HEK293 (cell line): ENCODE data around the gene STUB1.
A peak's percentile ranks its signal among the peaks of the same experiment; 100 is the strongest.

Source experiments
- CTCF ChIA-PET: fragments of 350-600 bp; formaldehyde crosslinking; extraction: SDS; loops from one replicate; lab custom pipeline; 2021; ENCODE audit warnings: antibody characterized with exemption; lab: Yijun Ruan, JAX
- POLR2A ChIA-PET: fragments of 300-600 bp; formaldehyde crosslinking; extraction: SDS; loops from one replicate; lab custom pipeline; 2020; ENCODE audit warnings: antibody characterized with exemption, inconsistent platforms; lab: Yijun Ruan, JAX
- H3K27ac ChIP-seq: fragments of 200-500 bp; sonication (Bioruptor generic); 2 replicates; pipeline ENCODE4 v1.5.1; 2014; ENCODE audit warnings: low read depth, low read length, control low read depth, inconsistent platforms; ENCODE audit errors: extremely low read depth
- H3K36me3 ChIP-seq, 2 experiments: fragments of 200-500 bp in 1 of 2; sonication (Bioruptor generic) in 1 of 2; 1 replicate in 1 of 2; 2 replicates in 1 of 2; pipeline ENCODE4 v1.5.1; 2014 to 2017; ENCODE audit warnings: inconsistent platforms in 2 of 2, low read length in 2 of 2; ENCODE audit not compliant: control insufficient read depth in 2 of 2, insufficient read depth in 1 of 2
- H3K4me1 ChIP-seq: fragments of 200-500 bp; sonication (Bioruptor generic); 2 replicates; pipeline ENCODE4 v1.5.1; 2014; ENCODE audit warnings: mild to moderate bottlenecking, low read length, inconsistent platforms; ENCODE audit not compliant: control insufficient read depth, insufficient read depth
- H3K4me3 ChIP-seq: 2 replicates; pipeline ENCODE4 v1.5.1; 2011; ENCODE audit warnings: low read depth, mild to moderate bottlenecking, control low read depth, low read length, moderate library complexity
- H3K9me3 ChIP-seq: fragments of 200-500 bp; sonication (Bioruptor generic); 2 replicates; pipeline ENCODE4 v1.5.1; 2014; ENCODE audit warnings: low read depth, low read length, inconsistent platforms; ENCODE audit not compliant: control insufficient read depth, insufficient read depth
- BCL11B ChIP-seq: fragments of 450-650 bp; formaldehyde crosslinking; IDR thresholded peaks from 2 replicates; pipeline ENCODE4 v1.5.1; 2016; ENCODE audit warnings: low read depth, missing biosample characterization, missing genetic modification characterization
- GFI1B ChIP-seq: fragments of 450-650 bp; formaldehyde crosslinking; IDR thresholded peaks from 2 replicates; pipeline ENCODE4 v1.5.1; 2016; ENCODE audit warnings: missing biosample characterization, missing genetic modification characterization
- KLF9 ChIP-seq: fragments of 450-650 bp; formaldehyde crosslinking; IDR thresholded peaks from 2 replicates; pipeline ENCODE4 v1.5.1; 2016; ENCODE audit warnings: missing biosample characterization, missing genetic modification characterization, low read depth
- OVOL3 ChIP-seq: fragments of 450-650 bp; formaldehyde crosslinking; IDR thresholded peaks from 2 replicates; pipeline ENCODE4 v1.5.1; 2016; ENCODE audit warnings: missing biosample characterization, missing genetic modification characterization
- SCRT1 ChIP-seq: fragments of 450-650 bp; formaldehyde crosslinking; IDR thresholded peaks from 2 replicates; pipeline ENCODE4 v1.5.1; 2016; ENCODE audit warnings: missing biosample characterization, missing genetic modification characterization, borderline replicate concordance
- SCRT2 ChIP-seq: fragments of 450-650 bp; formaldehyde crosslinking; IDR thresholded peaks from 2 replicates; pipeline ENCODE4 v1.5.1; 2016; ENCODE audit warnings: missing biosample characterization, missing genetic modification characterization
- ZBTB21 ChIP-seq: fragments of 450-650 bp; formaldehyde crosslinking; IDR thresholded peaks from 2 replicates; pipeline ENCODE4 v1.5.1; 2017; ENCODE audit warnings: missing biosample characterization, missing genetic modification characterization
- ZBTB8A ChIP-seq: fragments of 450-650 bp; formaldehyde crosslinking; IDR thresholded peaks from 2 replicates; pipeline ENCODE4 v1.5.1; 2016; ENCODE audit warnings: missing biosample characterization, missing genetic modification characterization
- ZNF157 ChIP-seq: fragments of 450-650 bp; formaldehyde crosslinking; IDR thresholded peaks from 2 replicates; pipeline ENCODE4 v1.5.1; 2016; ENCODE audit warnings: missing biosample characterization, missing genetic modification characterization
- ZNF174 ChIP-seq: fragments of 450-650 bp; formaldehyde crosslinking; IDR thresholded peaks from 2 replicates; pipeline ENCODE4 v1.5.0; 2017; ENCODE audit warnings: missing biosample characterization, mild to moderate bottlenecking, missing genetic modification characterization
- ZNF2 ChIP-seq: fragments of 450-650 bp; formaldehyde crosslinking; IDR thresholded peaks from 2 replicates; pipeline ENCODE4 v1.5.1; 2016; ENCODE audit warnings: missing biosample characterization, missing genetic modification characterization
- ZNF600 ChIP-seq: fragments of 450-650 bp; formaldehyde crosslinking; IDR thresholded peaks from 2 replicates; pipeline ENCODE4 v1.5.1; 2016; ENCODE audit warnings: missing biosample characterization, missing genetic modification characterization
- ZNF76 ChIP-seq: fragments of 450-650 bp; formaldehyde crosslinking; IDR thresholded peaks from 2 replicates; pipeline ENCODE4; 2016; ENCODE audit warnings: low read depth, missing biosample characterization, missing genetic modification characterization, borderline replicate concordance
- ZNF776 ChIP-seq: fragments of 450-650 bp; formaldehyde crosslinking; IDR thresholded peaks from 2 replicates; pipeline ENCODE4 v1.5.0; 2017; ENCODE audit warnings: missing biosample characterization, missing genetic modification characterization, borderline replicate concordance
- ZNF837 ChIP-seq: fragments of 450-650 bp; formaldehyde crosslinking; IDR thresholded peaks from 2 replicates; pipeline ENCODE4 v1.5.1; 2016; ENCODE audit warnings: missing biosample characterization, missing genetic modification characterization
- ZXDB ChIP-seq: fragments of 450-650 bp; formaldehyde crosslinking; IDR thresholded peaks from 2 replicates; pipeline ENCODE4 v1.5.1; 2016; ENCODE audit warnings: missing biosample characterization, missing genetic modification characterization
- TF ChIP-seq, protein P1 (sequence below): sonication (generic); formaldehyde crosslinking; IDR thresholded peaks from 2 replicates; pipeline ENCODE4 v1.8.1; 2022; ENCODE audit warnings: mild to moderate bottlenecking, moderate library complexity, missing genetic modification reagents
- TF ChIP-seq, protein P2 (sequence below): fragments of 450-650 bp; formaldehyde crosslinking; IDR thresholded peaks from 2 replicates; pipeline ENCODE4 v1.5.1; 2017; ENCODE audit warnings: missing biosample characterization, missing genetic modification characterization
- TF ChIP-seq, protein P3 (sequence below): fragments of 450-650 bp; formaldehyde crosslinking; IDR thresholded peaks from 2 replicates; pipeline ENCODE4 v1.5.1; 2016; ENCODE audit warnings: missing biosample characterization, missing genetic modification characterization
- TF ChIP-seq, protein P4 (sequence below): fragments of 450-650 bp; formaldehyde crosslinking; IDR thresholded peaks from 2 replicates; pipeline ENCODE4 v1.5.1; 2016; ENCODE audit warnings: missing biosample characterization, missing genetic modification characterization
- TF ChIP-seq, protein P5 (sequence below): fragments of 450-650 bp; IDR thresholded peaks from 2 replicates; pipeline ENCODE4 v1.5.1; 2018; ENCODE audit warnings: missing biosample characterization, mild to moderate bottlenecking, missing genetic modification characterization

The STUB1 gene

DNA sequence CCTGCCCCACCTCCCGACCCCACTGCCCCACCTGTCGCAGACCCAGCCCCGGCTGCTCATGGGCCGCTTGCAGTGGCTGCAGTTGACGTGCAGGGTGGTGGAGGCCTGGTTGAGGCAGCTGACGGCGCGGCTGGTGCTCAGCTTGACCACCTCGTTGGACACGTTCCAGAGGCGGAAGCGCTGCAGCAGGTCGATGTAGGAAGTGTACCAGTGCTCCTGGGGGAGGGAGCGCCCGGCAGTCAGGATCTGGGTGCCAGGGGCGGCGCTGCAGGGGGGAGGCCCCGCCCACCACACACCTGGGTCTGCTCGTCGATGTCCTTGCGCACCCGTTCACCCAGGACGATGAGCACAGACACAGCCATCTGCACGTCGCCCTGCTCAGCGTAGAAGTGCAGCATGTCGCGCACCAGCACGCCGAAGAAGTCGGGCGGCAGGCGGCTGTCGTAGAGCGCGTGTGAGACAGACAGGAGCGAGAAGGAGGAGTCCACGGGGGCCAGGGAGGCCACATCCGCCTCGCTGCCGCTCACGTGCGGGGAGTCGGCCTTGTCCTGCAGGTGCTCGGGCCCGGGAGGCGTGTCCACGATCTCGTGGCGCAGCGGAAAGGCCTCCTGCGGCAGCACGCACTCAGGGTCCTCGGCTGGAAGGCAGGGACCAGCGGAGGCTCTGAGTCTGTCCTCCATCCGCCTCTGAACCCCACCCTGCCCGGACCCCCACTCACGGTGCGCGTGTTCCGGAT lies 4.9 kb downstream of the STUB1 start:
- H3K4me3 ChIP-seq, result no peak overlapping the region
- POLR2A ChIA-PET, result interaction anchor here (1.0 to 1.4 kb wide), 7 partner anchors 10 to 450 kb away, joined by 3 to 9 read pairs (median 4); partner anchors contain the start of genes CCDC78, FAM234A, HAGHL and RHBDL1
- peaks cover 9% of the 10 kb centered on the region; the same call in 1 of the 2 replicates for H3K4me1 ChIP-seq
- peaks cover 3 to 72% of the 10 kb centered on the region in 2 experiments; a peak in 1 of 3 replicates for H3K36me3 ChIP-seq
- CTCF ChIA-PET, result interaction anchor here (1.8 kb wide), 1 partner anchor 27 kb away, joined by 3 read pairs; no protein-coding TSS in a partner anchor
- H3K9me3 ChIP-seq, result no peaks in the 10 kb centered on the region
- TF ChIP-seq ZNF837 (tag by site-specific recombination) (0 out of 2 replicates have a peak, but pooled peaks have one; percentile 41), SCRT1 (tag by site-specific recombination) (peak; percentile 37; the same call in 1 of the 2 replicates), ZBTB21 (tag by site-specific recombination) (no peak), ZNF776 (tag by site-specific recombination) (no peak), SCRT2 (tag by site-specific recombination) (peak; percentile 93), KLF9 (tag by site-specific recombination) (peak; percentile 40), ZNF600 (tag by site-specific recombination) (peak; percentile 29; the same call in 1 of the 2 replicates), OVOL3 (no peak)
- TF ChIP-seq, protein P1, sequence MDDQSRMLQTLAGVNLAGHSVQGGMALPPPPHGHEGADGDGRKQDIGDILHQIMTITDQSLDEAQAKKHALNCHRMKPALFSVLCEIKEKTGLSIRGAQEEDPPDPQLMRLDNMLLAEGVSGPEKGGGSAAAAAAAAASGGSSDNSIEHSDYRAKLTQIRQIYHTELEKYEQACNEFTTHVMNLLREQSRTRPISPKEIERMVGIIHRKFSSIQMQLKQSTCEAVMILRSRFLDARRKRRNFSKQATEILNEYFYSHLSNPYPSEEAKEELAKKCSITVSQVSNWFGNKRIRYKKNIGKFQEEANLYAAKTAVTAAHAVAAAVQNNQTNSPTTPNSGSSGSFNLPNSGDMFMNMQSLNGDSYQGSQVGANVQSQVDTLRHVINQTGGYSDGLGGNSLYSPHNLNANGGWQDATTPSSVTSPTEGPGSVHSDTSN (CRISPR knock-in tag), result 0 out of 2 replicates have a peak, but pooled peaks have one; percentile 58
- TF ChIP-seq, protein P2, sequence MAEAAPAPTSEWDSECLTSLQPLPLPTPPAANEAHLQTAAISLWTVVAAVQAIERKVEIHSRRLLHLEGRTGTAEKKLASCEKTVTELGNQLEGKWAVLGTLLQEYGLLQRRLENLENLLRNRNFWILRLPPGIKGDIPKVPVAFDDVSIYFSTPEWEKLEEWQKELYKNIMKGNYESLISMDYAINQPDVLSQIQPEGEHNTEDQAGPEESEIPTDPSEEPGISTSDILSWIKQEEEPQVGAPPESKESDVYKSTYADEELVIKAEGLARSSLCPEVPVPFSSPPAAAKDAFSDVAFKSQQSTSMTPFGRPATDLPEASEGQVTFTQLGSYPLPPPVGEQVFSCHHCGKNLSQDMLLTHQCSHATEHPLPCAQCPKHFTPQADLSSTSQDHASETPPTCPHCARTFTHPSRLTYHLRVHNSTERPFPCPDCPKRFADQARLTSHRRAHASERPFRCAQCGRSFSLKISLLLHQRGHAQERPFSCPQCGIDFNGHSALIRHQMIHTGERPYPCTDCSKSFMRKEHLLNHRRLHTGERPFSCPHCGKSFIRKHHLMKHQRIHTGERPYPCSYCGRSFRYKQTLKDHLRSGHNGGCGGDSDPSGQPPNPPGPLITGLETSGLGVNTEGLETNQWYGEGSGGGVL (tag by site-specific recombination), result 0 out of 2 replicates have a peak, but pooled peaks have one; percentile 9
- no peak overlapping the region; the same call in 1 of the 2 replicates for H3K27ac ChIP-seq

DNA sequence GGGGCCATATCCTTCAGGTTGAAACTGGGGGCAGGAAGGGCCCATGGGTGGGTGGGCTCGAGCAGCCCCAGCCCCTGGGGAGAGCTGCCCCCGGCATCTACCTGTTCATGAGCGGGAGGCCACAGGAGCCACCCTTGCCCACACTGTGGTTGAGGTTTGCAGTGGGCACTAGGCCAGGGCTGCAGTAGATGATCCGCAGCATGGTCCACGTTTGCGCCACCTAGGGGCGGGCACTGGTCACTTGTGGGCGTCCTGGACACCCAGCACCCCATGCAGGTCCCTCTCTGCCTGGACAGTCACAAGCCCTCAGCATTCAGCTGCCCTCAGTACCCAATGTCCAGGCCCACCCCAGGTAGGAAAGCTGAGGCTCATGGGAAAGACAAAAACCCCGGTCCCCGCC lies 5.8 kb downstream of the STUB1 start:
- H3K36me3 ChIP-seq, result peaks cover 3 to 70% of the 10 kb centered on the region in 2 experiments; a peak in 1 of 3 replicates
- ChIA-PET POLR2A (interaction anchor here (0.5 to 1.5 kb wide), 2 partner anchors 9 to 85 kb away, joined by 3 to 6 read pairs; no protein-coding TSS in a partner anchor), CTCF (interaction anchor here (0.8 to 1.8 kb wide), 3 partner anchors 9 to 27 kb away, joined by 3 read pairs; no protein-coding TSS in a partner anchor)
- H3K9me3 ChIP-seq, result no peaks in the 10 kb centered on the region
- no peak overlapping the region for H3K4me3 ChIP-seq
- H3K4me1 ChIP-seq, result peaks cover 9% of the 10 kb centered on the region; the same call in 1 of the 2 replicates
- TF ChIP-seq ZNF2 (tag by site-specific recombination) (peak; percentile 71; the same call in 1 of the 2 replicates), GFI1B (tag by site-specific recombination) (no peak), ZBTB8A (tag by site-specific recombination) (0 out of 2 replicates have a peak, but pooled peaks have one; percentile 22), ZNF76 (0 out of 2 replicates have a peak, but pooled peaks have one; percentile 38), ZXDB (tag by site-specific recombination) (0 out of 2 replicates have a peak, but pooled peaks have one; percentile 14), ZNF174 (no peak), ZNF157 (tag by site-specific recombination) (no peak), BCL11B (tag by site-specific recombination) (0 out of 2 replicates have a peak, but pooled peaks have one; percentile 32)
- TF ChIP-seq, protein P3, sequence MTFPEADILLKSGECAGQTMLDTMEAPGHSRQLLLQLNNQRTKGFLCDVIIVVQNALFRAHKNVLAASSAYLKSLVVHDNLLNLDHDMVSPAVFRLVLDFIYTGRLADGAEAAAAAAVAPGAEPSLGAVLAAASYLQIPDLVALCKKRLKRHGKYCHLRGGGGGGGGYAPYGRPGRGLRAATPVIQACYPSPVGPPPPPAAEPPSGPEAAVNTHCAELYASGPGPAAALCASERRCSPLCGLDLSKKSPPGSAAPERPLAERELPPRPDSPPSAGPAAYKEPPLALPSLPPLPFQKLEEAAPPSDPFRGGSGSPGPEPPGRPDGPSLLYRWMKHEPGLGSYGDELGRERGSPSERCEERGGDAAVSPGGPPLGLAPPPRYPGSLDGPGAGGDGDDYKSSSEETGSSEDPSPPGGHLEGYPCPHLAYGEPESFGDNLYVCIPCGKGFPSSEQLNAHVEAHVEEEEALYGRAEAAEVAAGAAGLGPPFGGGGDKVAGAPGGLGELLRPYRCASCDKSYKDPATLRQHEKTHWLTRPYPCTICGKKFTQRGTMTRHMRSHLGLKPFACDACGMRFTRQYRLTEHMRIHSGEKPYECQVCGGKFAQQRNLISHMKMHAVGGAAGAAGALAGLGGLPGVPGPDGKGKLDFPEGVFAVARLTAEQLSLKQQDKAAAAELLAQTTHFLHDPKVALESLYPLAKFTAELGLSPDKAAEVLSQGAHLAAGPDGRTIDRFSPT, result peak; percentile 87
- TF ChIP-seq, protein P4, sequence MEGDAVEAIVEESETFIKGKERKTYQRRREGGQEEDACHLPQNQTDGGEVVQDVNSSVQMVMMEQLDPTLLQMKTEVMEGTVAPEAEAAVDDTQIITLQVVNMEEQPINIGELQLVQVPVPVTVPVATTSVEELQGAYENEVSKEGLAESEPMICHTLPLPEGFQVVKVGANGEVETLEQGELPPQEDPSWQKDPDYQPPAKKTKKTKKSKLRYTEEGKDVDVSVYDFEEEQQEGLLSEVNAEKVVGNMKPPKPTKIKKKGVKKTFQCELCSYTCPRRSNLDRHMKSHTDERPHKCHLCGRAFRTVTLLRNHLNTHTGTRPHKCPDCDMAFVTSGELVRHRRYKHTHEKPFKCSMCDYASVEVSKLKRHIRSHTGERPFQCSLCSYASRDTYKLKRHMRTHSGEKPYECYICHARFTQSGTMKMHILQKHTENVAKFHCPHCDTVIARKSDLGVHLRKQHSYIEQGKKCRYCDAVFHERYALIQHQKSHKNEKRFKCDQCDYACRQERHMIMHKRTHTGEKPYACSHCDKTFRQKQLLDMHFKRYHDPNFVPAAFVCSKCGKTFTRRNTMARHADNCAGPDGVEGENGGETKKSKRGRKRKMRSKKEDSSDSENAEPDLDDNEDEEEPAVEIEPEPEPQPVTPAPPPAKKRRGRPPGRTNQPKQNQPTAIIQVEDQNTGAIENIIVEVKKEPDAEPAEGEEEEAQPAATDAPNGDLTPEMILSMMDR (tag by site-specific recombination), result peak; percentile 73
- TF ChIP-seq, protein P5, sequence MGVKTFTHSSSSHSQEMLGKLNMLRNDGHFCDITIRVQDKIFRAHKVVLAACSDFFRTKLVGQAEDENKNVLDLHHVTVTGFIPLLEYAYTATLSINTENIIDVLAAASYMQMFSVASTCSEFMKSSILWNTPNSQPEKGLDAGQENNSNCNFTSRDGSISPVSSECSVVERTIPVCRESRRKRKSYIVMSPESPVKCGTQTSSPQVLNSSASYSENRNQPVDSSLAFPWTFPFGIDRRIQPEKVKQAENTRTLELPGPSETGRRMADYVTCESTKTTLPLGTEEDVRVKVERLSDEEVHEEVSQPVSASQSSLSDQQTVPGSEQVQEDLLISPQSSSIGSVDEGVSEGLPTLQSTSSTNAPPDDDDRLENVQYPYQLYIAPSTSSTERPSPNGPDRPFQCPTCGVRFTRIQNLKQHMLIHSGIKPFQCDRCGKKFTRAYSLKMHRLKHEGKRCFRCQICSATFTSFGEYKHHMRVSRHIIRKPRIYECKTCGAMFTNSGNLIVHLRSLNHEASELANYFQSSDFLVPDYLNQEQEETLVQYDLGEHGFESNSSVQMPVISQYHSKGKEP (tag by site-specific recombination), result peak; percentile 76
- no peak overlapping the region for H3K27ac ChIP-seq
